ENCODE measurements around the gene NOL9.

GRCh38 chr1:6570987-6571386, 16.7 kb upstream of the NOL9 start:
- no peak for TF ChIP-seq CTCF (IDR thresholded peaks at IDR 0.05)
- no peak for TF ChIP-seq POLR2A (IDR thresholded peaks at IDR 0.05)
- TF ChIP-seq POLR2AphosphoS5 (IDR thresholded peaks at IDR 0.05) = no peak
- TF ChIP-seq EP300 (IDR thresholded peaks at IDR 0.05) = no peak
